Glutamatergic neuron (in vitro differentiated cells): ENCODE results near the gene FAM120AOS. TPM values are rescaled to one million over a fixed set of nuclear protein-coding genes. Genes with fewer than 3 reads are reported as not detected.

Experiments
- DNase-seq: peaks from one replicate; pipeline ENCODE4 v3.0.0; 2022
- H3K27ac Mint-ChIP-seq: one replicate; pipeline ENCODE4 v1.8.0; 2020; ENCODE audit warnings: mild to moderate bottlenecking, mixed read lengths, inconsistent platforms; ENCODE audit not compliant: unreplicated experiment
- H3K27me3 Mint-ChIP-seq: one replicate; pipeline ENCODE4 v1.8.0; 2020; ENCODE audit warnings: mild to moderate bottlenecking, moderate library complexity, mixed read lengths, inconsistent platforms; ENCODE audit not compliant: unreplicated experiment
- H3K36me3 Mint-ChIP-seq: one replicate; pipeline ENCODE4 v1.8.0; 2020; ENCODE audit warnings: mild to moderate bottlenecking, mixed read lengths, inconsistent platforms; ENCODE audit not compliant: unreplicated experiment
- H3K4me1 Mint-ChIP-seq: one replicate; pipeline ENCODE4 v1.8.0; 2020; ENCODE audit warnings: mild to moderate bottlenecking, low read depth, mixed read lengths, inconsistent platforms; ENCODE audit not compliant: unreplicated experiment
- H3K4me3 Mint-ChIP-seq: one replicate; pipeline ENCODE4 v1.8.0; 2020; ENCODE audit warnings: mild to moderate bottlenecking, mixed read lengths, inconsistent platforms; ENCODE audit not compliant: unreplicated experiment
- H3K9me3 Mint-ChIP-seq: one replicate; pipeline ENCODE4 v1.8.0; 2020; ENCODE audit warnings: mild to moderate bottlenecking, moderate library complexity, mixed read lengths, inconsistent platforms; ENCODE audit not compliant: unreplicated experiment
- total RNA-seq: library from RNA; stranded (reverse); fragmentation: NEBNext Ultra II Directional; extraction: Animal tissue kit (Norgen Biotek cat#: 25700); gene quantifications from one replicate; pipeline ENCODE4 v1.2.1, GENCODE V29; 2021; ENCODE audit not compliant: unreplicated experiment
- TF ChIP-seq, protein P1 (sequence below): fragments of 200-600 bp; sonication (generic); IDR thresholded peaks from one replicate; pipeline ENCODE4 v1.5.0; 2021; ENCODE audit not compliant: partially characterized antibody, unreplicated experiment

The FAM120AOS gene
- total RNA-seq, 1 donor from 2014 or later, result 24.2 TPM

DNA sequence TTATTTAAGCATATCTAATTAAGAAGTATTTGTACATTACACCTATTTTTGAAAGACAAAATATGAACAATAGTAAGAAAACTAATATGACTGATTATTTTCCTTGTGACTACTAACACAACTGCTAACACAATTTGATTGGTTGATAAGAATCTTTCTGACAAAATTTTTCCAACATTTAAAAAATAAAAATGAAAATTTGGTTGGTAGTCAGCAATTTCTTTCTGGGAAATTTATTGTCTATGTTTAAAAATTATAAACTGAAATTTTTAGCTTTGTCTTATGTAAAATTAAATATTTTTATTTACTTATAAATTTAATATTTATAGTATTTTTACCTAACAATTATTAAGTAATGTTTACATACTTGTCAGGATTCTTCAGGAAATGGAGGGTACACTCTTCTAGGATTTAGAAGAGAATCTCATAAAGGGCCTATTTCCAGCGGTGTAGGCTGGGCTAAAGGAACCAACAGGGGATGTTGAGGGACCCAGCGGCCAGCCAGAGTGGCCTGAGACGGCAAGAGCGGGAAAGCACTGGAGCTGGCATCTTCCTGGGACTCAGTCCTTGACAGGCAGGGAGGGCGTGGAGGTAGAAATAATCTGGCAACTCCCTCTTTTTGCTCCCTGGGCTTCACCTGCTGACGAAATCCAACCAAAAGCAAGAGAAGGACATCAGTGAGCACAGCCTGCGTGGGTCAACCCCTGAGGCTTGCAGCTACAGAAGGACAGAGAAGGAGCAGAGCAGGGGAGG, 16.6 kb downstream of the FAM120AOS start:
- DNase-seq, result no peak
- Mint-ChIP-seq H3K27ac (no peak overlapping the region), H3K4me3 (no peak overlapping the region), H3K27me3 (no peaks in the 10 kb centered on the region), H3K9me3 (peaks cover 2% of the 10 kb centered on the region), H3K36me3 (no peaks in the 10 kb centered on the region), H3K4me1 (no peaks in the 10 kb centered on the region)
- TF ChIP-seq, protein P1, sequence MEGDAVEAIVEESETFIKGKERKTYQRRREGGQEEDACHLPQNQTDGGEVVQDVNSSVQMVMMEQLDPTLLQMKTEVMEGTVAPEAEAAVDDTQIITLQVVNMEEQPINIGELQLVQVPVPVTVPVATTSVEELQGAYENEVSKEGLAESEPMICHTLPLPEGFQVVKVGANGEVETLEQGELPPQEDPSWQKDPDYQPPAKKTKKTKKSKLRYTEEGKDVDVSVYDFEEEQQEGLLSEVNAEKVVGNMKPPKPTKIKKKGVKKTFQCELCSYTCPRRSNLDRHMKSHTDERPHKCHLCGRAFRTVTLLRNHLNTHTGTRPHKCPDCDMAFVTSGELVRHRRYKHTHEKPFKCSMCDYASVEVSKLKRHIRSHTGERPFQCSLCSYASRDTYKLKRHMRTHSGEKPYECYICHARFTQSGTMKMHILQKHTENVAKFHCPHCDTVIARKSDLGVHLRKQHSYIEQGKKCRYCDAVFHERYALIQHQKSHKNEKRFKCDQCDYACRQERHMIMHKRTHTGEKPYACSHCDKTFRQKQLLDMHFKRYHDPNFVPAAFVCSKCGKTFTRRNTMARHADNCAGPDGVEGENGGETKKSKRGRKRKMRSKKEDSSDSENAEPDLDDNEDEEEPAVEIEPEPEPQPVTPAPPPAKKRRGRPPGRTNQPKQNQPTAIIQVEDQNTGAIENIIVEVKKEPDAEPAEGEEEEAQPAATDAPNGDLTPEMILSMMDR, result no peak

DNA sequence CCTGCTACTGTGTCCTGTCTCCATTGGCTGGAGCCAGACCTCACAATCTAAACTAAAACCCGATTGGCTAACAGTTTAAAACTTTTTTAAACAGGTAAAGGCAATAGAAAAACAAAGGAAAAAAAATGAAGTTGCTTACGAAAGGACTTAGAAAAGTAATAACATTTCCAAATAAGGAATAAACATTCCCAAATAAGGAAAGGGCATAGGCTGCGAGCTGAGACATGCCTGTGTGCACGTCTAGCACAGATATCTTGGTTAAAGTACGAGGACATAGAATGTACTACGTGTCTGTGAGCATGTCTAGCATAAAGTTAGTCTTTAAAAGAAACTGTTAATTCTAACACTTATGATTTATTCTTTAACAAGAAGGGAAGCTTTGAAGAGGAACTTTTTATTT, 17.2 kb downstream of the FAM120AOS start:
- no peak for DNase-seq
- Mint-ChIP-seq H3K27me3 (no peaks in the 10 kb centered on the region), H3K9me3 (peaks cover 2% of the 10 kb centered on the region), H3K4me1 (no peaks in the 10 kb centered on the region), H3K27ac (no peak overlapping the region), H3K4me3 (no peak overlapping the region), H3K36me3 (no peaks in the 10 kb centered on the region)
- TF ChIP-seq, protein P1, result no peak

DNA sequence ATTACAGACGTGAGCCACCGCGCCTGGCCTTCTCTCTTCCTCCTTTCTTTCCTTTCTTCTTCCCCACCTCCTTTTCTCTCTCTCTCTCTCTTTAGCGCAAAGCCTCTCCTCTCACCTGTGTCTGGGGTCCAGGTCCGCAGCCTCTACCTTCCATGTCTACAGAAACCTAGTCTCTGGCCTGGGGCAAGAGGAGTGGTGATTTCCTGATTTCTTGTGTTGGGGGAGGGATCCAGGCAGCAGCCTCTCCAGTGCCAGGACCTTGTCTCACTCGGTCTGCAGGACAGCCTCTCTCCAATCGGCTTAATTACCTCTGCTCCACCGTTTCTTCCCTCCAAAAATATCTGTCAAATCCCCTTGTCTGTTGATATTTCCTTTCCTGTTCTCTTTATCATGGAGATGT, 18.0 kb downstream of the FAM120AOS start:
- Mint-ChIP-seq H3K36me3 (no peaks in the 10 kb centered on the region), H3K9me3 (no peaks in the 10 kb centered on the region), H3K27me3 (no peaks in the 10 kb centered on the region), H3K27ac (no peak overlapping the region), H3K4me3 (no peak overlapping the region), H3K4me1 (no peaks in the 10 kb centered on the region)
- no peak for DNase-seq
- TF ChIP-seq, protein P1, result no peak

DNA sequence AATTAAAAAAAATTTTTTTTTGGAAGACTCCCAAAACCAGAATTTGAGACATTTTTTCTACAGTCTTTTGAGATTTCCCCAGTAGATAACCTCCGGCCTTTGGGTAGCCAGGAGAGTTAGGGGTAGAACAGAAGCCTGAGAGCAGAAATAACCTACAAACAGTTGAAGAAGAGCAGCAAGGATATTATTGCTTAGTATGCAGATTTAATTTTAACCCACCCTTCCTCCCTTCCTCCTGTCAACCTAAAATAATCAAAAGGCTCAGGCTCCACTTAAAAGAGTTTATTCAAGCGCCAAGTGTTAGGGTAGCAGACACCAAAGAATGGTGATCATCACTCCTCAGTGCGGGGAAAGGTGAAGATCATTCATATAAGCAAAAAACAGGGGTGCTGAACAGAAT, 19.3 kb downstream of the FAM120AOS start:
- no peaks in the 10 kb centered on the region for H3K4me1 Mint-ChIP-seq
- H3K9me3 Mint-ChIP-seq, result no peaks in the 10 kb centered on the region
- H3K27me3 Mint-ChIP-seq, result no peaks in the 10 kb centered on the region
- H3K36me3 Mint-ChIP-seq, result no peaks in the 10 kb centered on the region
- TF ChIP-seq, protein P1, result no peak
- no peak overlapping the region for H3K4me3 Mint-ChIP-seq
- DNase-seq, result no peak
- H3K27ac Mint-ChIP-seq, result no peak overlapping the region

DNA sequence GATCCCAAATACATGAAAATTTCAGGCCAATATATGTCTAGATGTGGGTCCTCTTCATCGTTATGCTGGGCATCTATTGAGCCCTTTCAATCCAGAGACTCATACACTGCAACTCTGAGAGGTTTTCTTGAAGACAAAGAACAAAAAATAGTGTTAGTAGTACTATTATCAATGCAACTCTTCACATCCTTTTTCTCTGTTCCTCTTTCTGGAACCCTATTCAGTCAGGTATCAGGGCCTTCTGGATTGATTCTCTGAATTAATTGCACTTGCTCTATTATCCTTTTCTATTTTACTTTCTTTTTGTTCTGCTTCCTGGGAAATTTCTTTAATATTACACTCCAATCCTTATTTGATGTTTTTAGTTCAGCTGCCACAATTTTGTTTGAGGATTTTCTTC, 20.4 kb downstream of the FAM120AOS start:
- H3K36me3 Mint-ChIP-seq, result no peaks in the 10 kb centered on the region
- no peak overlapping the region for H3K27ac Mint-ChIP-seq
- TF ChIP-seq, protein P1, result no peak
- no peak overlapping the region for H3K4me3 Mint-ChIP-seq
- no peak for DNase-seq
- H3K4me1 Mint-ChIP-seq, result no peaks in the 10 kb centered on the region
- no peaks in the 10 kb centered on the region for H3K27me3 Mint-ChIP-seq
- no peaks in the 10 kb centered on the region for H3K9me3 Mint-ChIP-seq
